Naive thymus-derived CD8-positive, alpha-beta T cell (primary cell): ENCODE measurements around the gene BIRC5. TPM values are rescaled to one million over a fixed set of nuclear protein-coding genes. Genes with fewer than 3 reads are reported as not detected.

Experiments used
- ATAC-seq, 2 donors: fragments of 150-1000 bp; cut with Tn5 transposase in 1 of 2; sonication (Bioruptor Pico), chemical (Tn5 transposase) in 1 of 2; 1 replicate in 1 of 2; 2 replicates in 1 of 2; pipeline ENCODE4 v1.10.0; 2021; ENCODE audit warnings: mild to moderate bottlenecking in 2 of 2, moderate library complexity in 2 of 2
- POLR2A ChIA-PET: fragments of 350-600 bp; sonication (Branson Sonifier 250); formaldehyde crosslinking; loops from one replicate; lab custom pipeline; 2021; ENCODE audit warnings: antibody characterized with exemption; lab: Charles Lee
- DNase-seq, 10 donors: peaks; one replicate each; pipeline versions ENCODE4 v3.0.0 to v3.0.0-alpha.2; 2020 to 2022
- H3K27ac Mint-ChIP-seq, 10 donors: one replicate each; pipeline ENCODE4 v1.8.0; 2020 to 2022; ENCODE audit warnings: mild to moderate bottlenecking in 10 of 10, mixed read lengths in 10 of 10, moderate library complexity in 4 of 10, inconsistent platforms in 1 of 10
- H3K27me3 Mint-ChIP-seq, 5 donors: one replicate each; pipeline ENCODE4 v1.8.0; 2021 to 2022; ENCODE audit warnings: mixed read lengths in 5 of 5
- H3K36me3 Mint-ChIP-seq, 3 donors: one replicate each; pipeline ENCODE4 v1.8.0; 2020 to 2022; ENCODE audit warnings: mixed read lengths in 3 of 3, mild to moderate bottlenecking in 2 of 3, inconsistent platforms in 1 of 3
- H3K4me1 Mint-ChIP-seq, 4 donors: one replicate each; pipeline ENCODE4 v1.8.0; 2021 to 2022; ENCODE audit warnings: mixed read lengths in 4 of 4
- H3K4me3 Mint-ChIP-seq, 10 donors: one replicate each; pipeline ENCODE4 v1.8.0; 2020 to 2022; ENCODE audit warnings: mild to moderate bottlenecking in 10 of 10, mixed read lengths in 10 of 10, moderate library complexity in 6 of 10, inconsistent platforms in 1 of 10
- H3K9me3 Mint-ChIP-seq, 9 donors: one replicate each; pipeline ENCODE4 v1.8.0; 2020 to 2022; ENCODE audit warnings: mixed read lengths in 9 of 9, mild to moderate bottlenecking in 3 of 9, inconsistent platforms in 1 of 9, moderate library complexity in 1 of 9
- polyA plus RNA-seq, 3 donors: library from polyadenylated mRNA; unstranded; fragments of 300-500 nt; fragmentation: Illumina TruSeq; gene quantifications; one replicate each; pipeline ENCODE4 v1.2.3, GENCODE V29; 2021
- total RNA-seq, 8 experiments: library from RNA in 2 of 8; stranded (reverse) in 2 of 8; gene quantifications; one replicate each; pipeline ENCODE4 v1.2.3 and lab custom pipeline; 2021 to 2026

BIRC5 gene
- total and polyA plus RNA-seq, 5 experiments from 2014 or later: 0.30 TPM; not detected in 4

DNA sequence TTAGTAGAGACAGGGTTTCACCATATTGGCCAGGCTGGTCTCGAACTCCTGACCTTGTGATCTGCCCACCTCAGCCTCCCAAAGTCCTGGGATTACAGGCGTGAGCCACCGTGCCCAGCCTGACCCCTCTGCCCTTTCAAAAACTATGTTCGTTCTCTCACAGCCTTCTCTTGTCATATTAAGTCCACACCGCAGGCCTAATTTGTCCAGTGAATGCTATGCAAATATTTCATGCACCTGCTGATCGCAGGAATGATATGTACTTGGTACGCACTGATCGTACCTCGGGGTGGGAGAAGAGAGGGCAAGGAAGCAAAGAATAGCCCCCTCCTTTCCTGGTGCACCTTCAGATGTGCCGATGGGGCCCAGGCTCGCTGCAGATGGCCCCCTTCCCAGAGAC, 3.0 kb upstream of the BIRC5 start:
- POLR2A ChIA-PET: no interaction called here
- no peak overlapping the region for H3K27ac Mint-ChIP-seq
- no peaks in the 10 kb centered on the region for H3K36me3 Mint-ChIP-seq
- no peak for ATAC-seq
- no peak overlapping the region for H3K4me3 Mint-ChIP-seq
- H3K4me1 Mint-ChIP-seq: peaks cover 4 to 11% (median 10%) of the 10 kb centered on the region in 4 donors
- no peaks in the 10 kb centered on the region for H3K9me3 Mint-ChIP-seq
- no peak for DNase-seq
- no peaks in the 10 kb centered on the region for H3K27me3 Mint-ChIP-seq

DNA sequence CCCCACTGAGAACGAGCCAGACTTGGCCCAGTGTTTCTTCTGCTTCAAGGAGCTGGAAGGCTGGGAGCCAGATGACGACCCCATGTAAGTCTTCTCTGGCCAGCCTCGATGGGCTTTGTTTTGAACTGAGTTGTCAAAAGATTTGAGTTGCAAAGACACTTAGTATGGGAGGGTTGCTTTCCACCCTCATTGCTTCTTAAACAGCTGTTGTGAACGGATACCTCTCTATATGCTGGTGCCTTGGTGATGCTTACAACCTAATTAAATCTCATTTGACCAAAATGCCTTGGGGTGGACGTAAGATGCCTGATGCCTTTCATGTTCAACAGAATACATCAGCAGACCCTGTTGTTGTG, 631 bp downstream of the BIRC5 start:
- peak overlapping the region; percentile 49 to 78 (median 70) for H3K4me3 Mint-ChIP-seq
- H3K27me3 Mint-ChIP-seq: no peaks in the 10 kb centered on the region
- POLR2A ChIA-PET: interaction anchor here (1.4 kb wide), 1 partner anchor 35 kb away, joined by 3 read pairs; no protein-coding TSS in a partner anchor
- ATAC-seq (no peak), DNase-seq (no peak)
- peaks cover 4 to 11% (median 10%) of the 10 kb centered on the region in 4 donors for H3K4me1 Mint-ChIP-seq
- H3K27ac Mint-ChIP-seq: no peak overlapping the region
- no peaks in the 10 kb centered on the region for H3K36me3 Mint-ChIP-seq
- no peaks in the 10 kb centered on the region for H3K9me3 Mint-ChIP-seq

DNA sequence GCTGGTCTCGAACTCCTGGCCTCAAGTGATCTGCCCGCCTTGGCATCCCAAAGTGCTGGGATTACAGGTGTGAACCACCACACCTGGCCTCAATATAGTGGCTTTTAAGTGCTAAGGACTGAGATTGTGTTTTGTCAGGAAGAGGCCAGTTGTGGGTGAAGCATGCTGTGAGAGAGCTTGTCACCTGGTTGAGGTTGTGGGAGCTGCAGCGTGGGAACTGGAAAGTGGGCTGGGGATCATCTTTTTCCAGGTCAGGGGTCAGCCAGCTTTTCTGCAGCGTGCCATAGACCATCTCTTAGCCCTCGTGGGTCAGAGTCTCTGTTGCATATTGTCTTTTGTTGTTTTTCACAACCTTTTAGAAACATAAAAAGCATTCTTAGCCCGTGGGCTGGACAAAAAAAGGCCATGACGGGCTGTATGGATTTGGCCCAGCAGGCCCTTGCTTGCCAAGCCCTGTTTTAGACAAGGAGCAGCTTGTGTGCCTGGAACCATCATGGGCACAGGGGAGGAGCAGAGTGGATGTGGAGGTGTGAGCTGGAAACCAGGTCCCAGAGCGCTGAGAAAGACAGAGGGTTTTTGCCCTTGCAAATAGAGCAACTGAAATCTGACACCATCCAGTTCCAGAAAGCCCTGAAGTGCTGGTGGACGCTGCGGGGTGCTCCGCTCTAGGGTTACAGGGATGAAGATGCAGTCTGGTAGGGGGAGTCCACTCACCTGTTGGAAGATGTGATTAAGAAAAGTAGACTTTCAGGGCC, 5.5 kb downstream of the BIRC5 start:
- ATAC-seq (no peak), DNase-seq (no peak)
- Mint-ChIP-seq H3K27ac (peak overlapping the region in 2 of 10 donors; percentile 11 to 33), H3K27me3 (no peaks in the 10 kb centered on the region), H3K4me3 (no peak overlapping the region), H3K36me3 (no peaks in the 10 kb centered on the region), H3K4me1 (peaks cover 1 to 4% (median 1%) of the 10 kb centered on the region in 4 donors), H3K9me3 (no peaks in the 10 kb centered on the region)
- POLR2A ChIA-PET: interaction anchor here (0.7 kb wide), 1 partner anchor 18 kb away, joined by 4 read pairs; no protein-coding TSS in a partner anchor

DNA sequence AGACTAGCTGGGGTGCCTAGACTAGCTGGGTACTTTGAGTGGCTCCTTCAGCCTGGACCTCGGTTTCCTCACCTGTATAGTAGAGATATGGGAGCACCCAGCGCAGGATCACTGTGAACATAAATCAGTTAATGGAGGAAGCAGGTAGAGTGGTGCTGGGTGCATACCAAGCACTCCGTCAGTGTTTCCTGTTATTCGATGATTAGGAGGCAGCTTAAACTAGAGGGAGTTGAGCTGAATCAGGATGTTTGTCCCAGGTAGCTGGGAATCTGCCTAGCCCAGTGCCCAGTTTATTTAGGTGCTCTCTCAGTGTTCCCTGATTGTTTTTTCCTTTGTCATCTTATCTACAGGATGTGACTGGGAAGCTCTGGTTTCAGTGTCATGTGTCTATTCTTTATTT, 9.0 kb downstream of the BIRC5 start:
- Mint-ChIP-seq H3K9me3 (no peaks in the 10 kb centered on the region), H3K36me3 (no peaks in the 10 kb centered on the region), H3K4me3 (no peak overlapping the region), H3K27ac (peak overlapping the region in 1 of 10 donors; percentile 27), H3K27me3 (peaks cover 0 to 12% (median 3%) of the 10 kb centered on the region in 5 donors), H3K4me1 (peaks cover 0 to 7% (median under 1%) of the 10 kb centered on the region in 4 donors)
- no peak for DNase-seq
- POLR2A ChIA-PET: no interaction called here
- ATAC-seq: no peak

DNA sequence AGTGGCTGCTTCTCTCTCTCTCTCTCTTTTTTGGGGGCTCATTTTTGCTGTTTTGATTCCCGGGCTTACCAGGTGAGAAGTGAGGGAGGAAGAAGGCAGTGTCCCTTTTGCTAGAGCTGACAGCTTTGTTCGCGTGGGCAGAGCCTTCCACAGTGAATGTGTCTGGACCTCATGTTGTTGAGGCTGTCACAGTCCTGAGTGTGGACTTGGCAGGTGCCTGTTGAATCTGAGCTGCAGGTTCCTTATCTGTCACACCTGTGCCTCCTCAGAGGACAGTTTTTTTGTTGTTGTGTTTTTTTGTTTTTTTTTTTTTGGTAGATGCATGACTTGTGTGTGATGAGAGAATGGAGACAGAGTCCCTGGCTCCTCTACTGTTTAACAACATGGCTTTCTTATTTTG, 9.7 kb downstream of the BIRC5 start:
- Mint-ChIP-seq H3K4me3 (no peak overlapping the region), H3K27me3 (peaks cover 0 to 19% (median 3%) of the 10 kb centered on the region in 5 donors), H3K9me3 (no peaks in the 10 kb centered on the region), H3K4me1 (peaks cover 0 to 7% (median under 1%) of the 10 kb centered on the region in 4 donors), H3K27ac (peak overlapping the region in 3 of 10 donors; percentile 15 to 41 (median 27)), H3K36me3 (no peaks in the 10 kb centered on the region)
- POLR2A ChIA-PET: no interaction called here
- no peak for DNase-seq
- ATAC-seq: no peak

DNA sequence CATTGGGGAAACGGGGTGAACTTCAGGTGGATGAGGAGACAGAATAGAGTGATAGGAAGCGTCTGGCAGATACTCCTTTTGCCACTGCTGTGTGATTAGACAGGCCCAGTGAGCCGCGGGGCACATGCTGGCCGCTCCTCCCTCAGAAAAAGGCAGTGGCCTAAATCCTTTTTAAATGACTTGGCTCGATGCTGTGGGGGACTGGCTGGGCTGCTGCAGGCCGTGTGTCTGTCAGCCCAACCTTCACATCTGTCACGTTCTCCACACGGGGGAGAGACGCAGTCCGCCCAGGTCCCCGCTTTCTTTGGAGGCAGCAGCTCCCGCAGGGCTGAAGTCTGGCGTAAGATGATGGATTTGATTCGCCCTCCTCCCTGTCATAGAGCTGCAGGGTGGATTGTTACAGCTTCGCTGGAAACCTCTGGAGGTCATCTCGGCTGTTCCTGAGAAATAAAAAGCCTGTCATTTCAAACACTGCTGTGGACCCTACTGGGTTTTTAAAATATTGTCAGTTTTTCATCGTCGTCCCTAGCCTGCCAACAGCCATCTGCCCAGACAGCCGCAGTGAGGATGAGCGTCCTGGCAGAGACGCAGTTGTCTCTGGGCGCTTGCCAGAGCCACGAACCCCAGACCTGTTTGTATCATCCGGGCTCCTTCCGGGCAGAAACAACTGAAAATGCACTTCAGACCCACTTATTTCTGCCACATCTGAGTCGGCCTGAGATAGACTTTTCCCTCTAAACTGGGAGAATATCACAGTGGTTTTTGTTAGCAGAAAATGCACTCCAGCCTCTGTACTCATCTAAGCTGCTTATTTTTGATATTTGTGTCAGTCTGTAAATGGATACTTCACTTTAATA, 10.4 kb downstream of the BIRC5 start:
- H3K27ac Mint-ChIP-seq: peak overlapping the region in 1 of 10 donors; percentile 41
- no peak for DNase-seq
- no peak overlapping the region for H3K4me3 Mint-ChIP-seq
- POLR2A ChIA-PET: interaction anchor here (0.6 kb wide), 1 partner anchor 18 kb away, joined by 6 read pairs; no protein-coding TSS in a partner anchor
- peaks cover 0 to 7% (median under 1%) of the 10 kb centered on the region in 4 donors for H3K4me1 Mint-ChIP-seq
- ATAC-seq: no peak
- no peaks in the 10 kb centered on the region for H3K36me3 Mint-ChIP-seq
- H3K9me3 Mint-ChIP-seq: no peaks in the 10 kb centered on the region
- H3K27me3 Mint-ChIP-seq: peaks cover 0 to 24% (median 3%) of the 10 kb centered on the region in 5 donors

DNA sequence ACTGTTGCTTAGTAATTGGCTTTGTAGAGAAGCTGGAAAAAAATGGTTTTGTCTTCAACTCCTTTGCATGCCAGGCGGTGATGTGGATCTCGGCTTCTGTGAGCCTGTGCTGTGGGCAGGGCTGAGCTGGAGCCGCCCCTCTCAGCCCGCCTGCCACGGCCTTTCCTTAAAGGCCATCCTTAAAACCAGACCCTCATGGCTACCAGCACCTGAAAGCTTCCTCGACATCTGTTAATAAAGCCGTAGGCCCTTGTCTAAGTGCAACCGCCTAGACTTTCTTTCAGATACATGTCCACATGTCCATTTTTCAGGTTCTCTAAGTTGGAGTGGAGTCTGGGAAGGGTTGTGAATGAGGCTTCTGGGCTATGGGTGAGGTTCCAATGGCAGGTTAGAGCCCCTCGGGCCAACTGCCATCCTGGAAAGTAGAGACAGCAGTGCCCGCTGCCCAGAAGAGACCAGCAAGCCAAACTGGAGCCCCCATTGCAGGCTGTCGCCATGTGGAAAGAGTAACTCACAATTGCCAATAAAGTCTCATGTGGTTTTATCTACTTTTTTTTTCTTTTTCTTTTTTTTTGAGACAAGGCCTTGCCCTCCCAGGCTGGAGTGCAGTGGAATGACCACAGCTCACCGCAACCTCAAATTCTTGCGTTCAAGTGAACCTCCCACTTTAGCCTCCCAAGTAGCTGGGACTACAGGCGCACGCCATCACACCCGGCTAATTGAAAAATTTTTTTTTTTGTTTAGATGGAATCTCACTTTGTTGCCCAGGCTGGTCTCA, 11.2 kb downstream of the BIRC5 start:
- H3K4me1 Mint-ChIP-seq: peaks cover 0 to 7% (median under 1%) of the 10 kb centered on the region in 4 donors
- no peak overlapping the region for H3K4me3 Mint-ChIP-seq
- H3K9me3 Mint-ChIP-seq: no peaks in the 10 kb centered on the region
- no peaks in the 10 kb centered on the region for H3K36me3 Mint-ChIP-seq
- POLR2A ChIA-PET: interaction anchor here (0.6 kb wide), 1 partner anchor 19 kb away, joined by 6 read pairs; no protein-coding TSS in a partner anchor
- ATAC-seq (no peak), DNase-seq (no peak)
- no peak overlapping the region for H3K27ac Mint-ChIP-seq
- H3K27me3 Mint-ChIP-seq: peaks cover 0 to 27% (median 5%) of the 10 kb centered on the region in 5 donors

DNA sequence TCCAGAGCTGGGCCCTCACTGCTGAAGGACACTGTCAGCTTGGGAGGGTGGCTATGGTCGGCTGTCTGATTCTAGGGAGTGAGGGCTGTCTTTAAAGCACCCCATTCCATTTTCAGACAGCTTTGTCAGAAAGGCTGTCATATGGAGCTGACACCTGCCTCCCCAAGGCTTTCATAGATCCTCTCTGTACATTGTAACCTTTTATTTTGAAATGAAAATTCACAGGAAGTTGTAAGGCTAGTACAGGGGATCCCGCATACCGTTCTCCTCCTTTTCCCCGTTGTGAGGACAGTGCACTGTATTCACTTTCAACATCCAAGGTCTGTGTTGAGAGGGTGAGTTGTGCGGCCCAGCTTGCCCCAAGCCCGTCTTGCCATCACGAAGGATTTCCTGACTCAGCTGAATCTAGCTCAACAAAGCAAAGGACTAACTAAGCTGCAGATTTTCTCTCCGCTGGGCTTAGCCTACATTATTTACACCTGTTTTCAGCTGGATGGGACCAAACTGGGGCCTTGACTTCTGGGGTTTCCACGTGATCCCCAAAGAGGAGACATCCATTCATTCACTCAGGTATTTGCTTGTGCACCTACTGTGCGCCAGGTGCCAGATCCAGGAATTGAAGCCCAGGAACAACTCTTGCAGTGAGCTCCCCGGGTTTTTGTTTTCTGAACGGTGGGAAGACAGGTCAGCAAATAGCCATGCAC, 12.2 kb downstream of the BIRC5 start:
- Mint-ChIP-seq H3K27ac (no peak overlapping the region), H3K4me3 (peak overlapping the region in 1 of 10 donors; percentile 9)

DNA sequence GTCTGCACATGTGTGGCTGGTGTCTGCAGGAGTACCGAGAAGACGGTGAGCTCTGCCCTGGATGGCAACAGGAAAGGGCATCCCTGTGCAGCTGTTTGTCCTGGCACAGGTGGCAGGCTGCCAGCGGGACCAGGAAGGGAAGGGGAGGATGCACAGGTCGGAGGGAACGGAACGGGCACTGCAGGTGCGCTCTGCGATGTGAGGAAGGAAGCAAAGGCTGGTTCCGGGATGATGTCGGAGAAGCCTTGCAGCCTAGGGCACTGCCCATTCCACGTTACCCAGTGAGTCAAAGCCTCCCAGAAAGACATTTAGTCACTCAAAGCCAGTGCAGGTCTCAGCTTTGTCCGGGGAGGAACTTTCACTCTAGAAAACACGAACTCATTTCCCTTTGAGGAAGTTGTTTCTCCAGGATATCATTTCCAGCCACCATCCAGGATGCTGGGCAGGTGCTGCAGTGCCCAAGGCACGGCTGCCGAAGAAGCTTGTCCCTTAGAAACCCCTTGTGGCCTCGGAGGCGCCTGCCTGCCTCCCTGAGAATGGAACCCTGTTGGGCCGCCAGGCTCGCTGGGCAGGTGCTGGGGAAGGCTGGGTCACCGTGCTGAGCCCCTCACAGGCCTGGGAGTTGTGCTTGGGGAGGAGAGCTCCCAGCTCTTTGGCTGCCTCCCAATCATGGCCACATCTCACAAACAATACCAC, 12.9 kb downstream of the BIRC5 start:
- H3K36me3 Mint-ChIP-seq: no peaks in the 10 kb centered on the region
- no peak overlapping the region for H3K4me3 Mint-ChIP-seq
- POLR2A ChIA-PET: no interaction called here

More for the DNA sequence above, 12.2 kb downstream of the BIRC5 start:
- POLR2A ChIA-PET: no interaction called here
- peaks cover 4 to 37% (median 14%) of the 10 kb centered on the region in 5 donors for H3K27me3 Mint-ChIP-seq
- H3K4me1 Mint-ChIP-seq: peaks cover 0 to 7% (median 6%) of the 10 kb centered on the region in 4 donors
- DNase-seq (no peak), ATAC-seq (no peak)
- H3K36me3 Mint-ChIP-seq: no peaks in the 10 kb centered on the region
- no peaks in the 10 kb centered on the region for H3K9me3 Mint-ChIP-seq

DNA sequence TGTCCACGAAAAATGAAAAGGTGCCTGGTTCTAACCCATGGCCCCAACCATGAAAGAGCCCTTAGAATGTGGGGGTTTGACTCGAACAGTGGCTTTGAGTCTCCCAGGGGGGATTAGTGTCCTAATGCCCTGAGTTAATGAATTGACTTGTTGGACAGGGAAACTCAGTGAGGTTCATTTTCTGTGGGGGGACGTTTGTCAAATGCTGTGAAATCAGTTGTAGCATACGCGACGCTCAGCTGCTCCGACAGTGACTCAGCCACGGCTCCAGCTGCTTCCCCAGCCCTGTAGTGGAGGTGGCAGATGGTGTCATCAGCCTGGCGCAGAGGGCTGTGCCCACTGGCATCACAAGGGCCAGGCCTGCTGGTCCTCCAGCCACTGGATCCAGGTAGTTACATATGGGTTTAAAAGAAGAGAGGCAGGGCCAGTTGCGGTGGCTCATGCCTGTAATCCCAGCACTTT, 13.4 kb downstream of the BIRC5 start:
- Mint-ChIP-seq H3K36me3 (no peaks in the 10 kb centered on the region), H3K4me1 (peaks cover 3 to 16% (median 10%) of the 10 kb centered on the region in 4 donors), H3K4me3 (no peak overlapping the region), H3K27me3 (peaks cover 4 to 47% (median 19%) of the 10 kb centered on the region in 5 donors), H3K9me3 (no peaks in the 10 kb centered on the region), H3K27ac (no peak overlapping the region)
- ATAC-seq (no peak), DNase-seq (no peak)
- POLR2A ChIA-PET: interaction anchor here (0.5 kb wide), 1 partner anchor 33 kb away, joined by 4 read pairs; no protein-coding TSS in a partner anchor

More for the DNA sequence above, 12.9 kb downstream of the BIRC5 start:
- Mint-ChIP-seq H3K27me3 (peaks cover 4 to 41% (median 15%) of the 10 kb centered on the region in 5 donors), H3K27ac (peak overlapping the region in 1 of 10 donors; percentile 40), H3K9me3 (no peaks in the 10 kb centered on the region), H3K4me1 (peaks cover 0 to 10% (median 7%) of the 10 kb centered on the region in 4 donors)
- DNase-seq: no peak
- ATAC-seq: no peak

DNA sequence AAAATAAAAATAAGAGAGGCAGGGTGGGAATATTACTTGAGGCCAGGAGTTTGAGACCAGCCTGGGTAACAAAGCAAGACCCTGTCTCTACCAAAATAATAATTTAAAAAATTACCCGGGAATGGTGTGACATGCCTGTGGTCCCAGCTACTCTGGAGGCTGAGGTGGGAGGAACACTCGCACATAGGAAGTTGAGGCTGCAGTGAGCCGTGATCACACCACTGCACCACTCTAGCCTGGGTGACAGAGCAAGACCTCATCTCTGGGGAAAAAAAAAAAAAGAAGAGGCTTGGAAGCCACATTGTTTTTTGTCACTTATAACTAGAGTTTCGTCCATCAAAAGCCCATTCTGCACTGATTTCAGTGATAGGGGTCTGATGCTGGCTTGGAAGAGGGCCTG, 14.1 kb downstream of the BIRC5 start:
- POLR2A ChIA-PET: interaction anchor here (0.5 kb wide), 1 partner anchor 34 kb away, joined by 4 read pairs; no protein-coding TSS in a partner anchor
- Mint-ChIP-seq H3K36me3 (no peaks in the 10 kb centered on the region), H3K27me3 (peaks cover 9 to 53% (median 25%) of the 10 kb centered on the region in 5 donors), H3K9me3 (no peaks in the 10 kb centered on the region), H3K27ac (no peak overlapping the region), H3K4me3 (no peak overlapping the region), H3K4me1 (peaks cover 3 to 21% (median 13%) of the 10 kb centered on the region in 4 donors)
- no peak for DNase-seq
- ATAC-seq: no peak
